GF-D8 (cell line): Measurements from ENCODE around the gene PAK4.
"Not testable (repeated sequence)": the region's sequence is repeated elsewhere in the genome, so short reads cannot be mapped to it uniquely, and the experiment has no call there.

Experiments
- DNase-seq: peaks from one replicate; lab custom pipeline; 2025; lab: John Stamatoyannopoulos, UW

PAK4 gene

DNA sequence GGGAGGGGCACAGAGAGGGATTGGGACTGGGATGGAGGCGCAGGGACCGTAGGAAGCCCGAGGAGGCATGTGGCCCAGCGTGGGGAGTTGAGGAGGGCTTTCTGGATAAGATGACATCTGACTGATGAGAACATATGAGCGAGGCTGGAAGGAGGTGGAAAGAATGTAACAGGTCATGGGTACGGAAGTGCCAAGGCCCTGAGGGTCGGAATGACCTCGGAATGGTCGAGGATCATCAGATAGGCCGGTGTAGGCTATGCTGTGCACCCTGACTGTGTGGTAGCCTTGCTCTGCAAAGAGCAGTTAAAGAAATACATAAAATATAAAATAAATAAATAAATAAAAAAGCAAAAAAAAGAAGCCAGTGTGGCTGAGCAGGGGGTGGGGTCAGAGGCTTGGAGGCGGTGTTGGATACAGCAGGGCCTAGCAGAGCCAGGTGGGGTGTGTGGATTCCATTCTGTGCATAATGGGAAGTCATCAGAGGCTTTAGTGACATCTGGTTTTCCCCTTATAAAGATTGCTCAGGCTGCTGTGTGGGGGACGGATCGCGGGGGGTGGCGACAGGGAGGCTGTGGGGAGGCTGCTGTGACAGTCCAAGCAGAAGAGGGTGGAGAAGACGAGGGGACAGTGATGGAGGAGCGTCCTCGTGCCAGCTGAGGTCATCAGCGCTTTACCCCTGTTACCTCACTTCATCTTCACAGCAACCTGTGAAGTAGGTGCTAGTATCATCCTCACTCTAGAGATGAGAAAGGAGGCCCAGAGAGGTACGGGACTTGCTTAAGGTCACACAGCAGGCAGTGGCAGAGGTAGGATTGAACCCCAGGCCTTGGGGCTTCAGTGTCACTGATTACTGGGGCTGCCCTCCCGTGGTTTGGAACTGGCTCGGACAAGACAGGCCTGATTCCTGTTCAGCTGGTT lies 5.0 kb downstream of the PAK4 start:
- no peak for DNase-seq

DNA sequence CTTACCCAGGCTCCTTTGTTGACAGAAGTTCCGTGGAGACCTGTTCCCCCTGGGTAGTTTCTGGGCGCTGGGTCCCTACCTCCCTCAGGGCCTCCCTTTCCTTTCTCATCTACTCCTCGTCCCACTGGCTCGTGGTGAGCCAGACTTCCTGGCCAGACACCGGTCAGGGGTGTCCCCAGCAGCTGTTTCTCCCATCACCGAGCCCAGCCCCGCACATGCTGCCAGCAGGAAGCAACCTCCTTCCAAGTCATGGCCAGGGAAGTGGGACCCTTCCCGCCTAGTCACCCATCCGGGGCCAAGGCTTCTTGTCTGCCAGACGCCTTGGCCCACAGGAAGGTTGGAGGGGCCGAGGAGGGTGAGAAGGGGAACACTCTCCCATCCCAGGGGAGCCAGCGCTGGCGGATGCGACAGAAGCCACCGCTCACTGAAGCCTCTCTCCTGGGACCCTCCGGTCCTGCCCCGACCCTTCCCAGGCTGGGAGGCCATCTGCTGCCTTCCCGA lies 5.7 kb downstream of the PAK4 start:
- DNase-seq, result no peak

DNA sequence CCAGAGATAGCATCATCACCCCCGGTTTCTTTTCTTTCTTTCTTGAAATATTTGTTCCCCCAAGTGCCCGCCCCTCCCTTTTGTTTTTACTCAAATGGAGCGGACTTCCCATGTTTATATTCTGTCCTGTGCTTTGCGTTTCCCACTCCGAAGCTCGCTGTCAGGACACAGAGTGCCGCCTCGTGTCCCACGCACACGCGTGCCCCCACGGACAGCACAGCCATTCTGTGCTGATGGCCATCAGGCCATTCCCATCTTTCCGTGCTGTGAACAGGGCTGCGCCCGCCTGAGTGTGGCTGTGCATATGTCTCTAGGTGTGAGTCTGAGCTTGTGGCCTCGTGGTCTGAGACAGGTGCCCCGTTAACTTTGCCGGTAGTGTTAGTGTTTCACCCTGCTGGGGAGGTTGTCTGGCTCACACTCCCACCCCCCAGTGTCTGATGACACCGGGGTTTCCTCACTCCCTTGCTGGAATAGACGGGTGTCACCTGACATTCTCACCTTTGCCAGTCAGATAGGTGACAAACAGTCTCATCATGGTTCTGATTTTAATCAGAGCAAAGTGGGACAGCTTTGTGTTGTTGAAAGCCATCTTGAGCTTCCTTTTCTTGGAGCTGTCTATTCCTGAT lies 6.9 kb downstream of the PAK4 start:
- no peak for DNase-seq

DNA sequence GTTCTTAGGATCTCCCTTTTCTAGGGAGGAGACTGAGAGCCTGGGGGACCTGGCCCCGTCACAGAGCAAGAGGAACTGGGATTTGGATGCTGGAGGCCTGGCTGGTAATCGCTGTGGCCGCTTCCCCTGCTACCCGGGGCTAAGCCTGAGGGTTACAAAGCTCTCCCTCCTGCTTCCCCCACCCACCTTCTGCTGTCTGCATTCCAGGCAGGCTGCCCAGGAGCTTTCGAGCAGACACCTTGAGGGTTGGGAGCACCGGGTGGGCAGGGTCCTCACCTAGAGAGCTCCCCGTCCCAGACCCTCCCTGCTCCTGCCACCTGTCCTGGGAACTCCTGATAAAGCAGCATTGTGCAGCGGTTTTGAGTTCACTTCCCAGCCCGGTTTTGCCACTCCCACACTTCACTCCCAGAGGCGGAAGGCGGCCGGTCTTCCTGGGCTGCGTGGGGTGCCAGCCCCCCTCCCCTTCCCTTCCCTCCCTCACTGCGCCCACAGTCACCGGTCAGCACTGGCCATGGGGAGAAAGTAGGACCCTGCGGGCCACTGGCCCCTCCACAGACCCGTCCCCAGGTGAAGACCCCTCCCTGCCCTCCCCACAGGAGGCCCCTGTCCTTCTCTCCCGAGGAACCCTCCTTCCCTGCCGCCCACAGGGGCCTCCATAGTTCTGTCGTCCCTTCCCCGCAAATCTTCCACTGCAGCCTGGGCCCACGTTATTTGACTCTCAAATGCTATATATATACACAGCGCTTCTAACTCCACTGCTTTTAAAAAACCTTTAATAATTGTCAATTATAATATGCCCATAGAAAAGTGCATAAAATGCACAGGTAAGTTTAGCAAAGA lies 8.1 kb downstream of the PAK4 start:
- DNase-seq, result no peak

- DNase-seq, result no peak
Measured at GRCh38 chr19:39135701-39136100, 10.1 kb downstream of the PAK4 start.

DNA sequence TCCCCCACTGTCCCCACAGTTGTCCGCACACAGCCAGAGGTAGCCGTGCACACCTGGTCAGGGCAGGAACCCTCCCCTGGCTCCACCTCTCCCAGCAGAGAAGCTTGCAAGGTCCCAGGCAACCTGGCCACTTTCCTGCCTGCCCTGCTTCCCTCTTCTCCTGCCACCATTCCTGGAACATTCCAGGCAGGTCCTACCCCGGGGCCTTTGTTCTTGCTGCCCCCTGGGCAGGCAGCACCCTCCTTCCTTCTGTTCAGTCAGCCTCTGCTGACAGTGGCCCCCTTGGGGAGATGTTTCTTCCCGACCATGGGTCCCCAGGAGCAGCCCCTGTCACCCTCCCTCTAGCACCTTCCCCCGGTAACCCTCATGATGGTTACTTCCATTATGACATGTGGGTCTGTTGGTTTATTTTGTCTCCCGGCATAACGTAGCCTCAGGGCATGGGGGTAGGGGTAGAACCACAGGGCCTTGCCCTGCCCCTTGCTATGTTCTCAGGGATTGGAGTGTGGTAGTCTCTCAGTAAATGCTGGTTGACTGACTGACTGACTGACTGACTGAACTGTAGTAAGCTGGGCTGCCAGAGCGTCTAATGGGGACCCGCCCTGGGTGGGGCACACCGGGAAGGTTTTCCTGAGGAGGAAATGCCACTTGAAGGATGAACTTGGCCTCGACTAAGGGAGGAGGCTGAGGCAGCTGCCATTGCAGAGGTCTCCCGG lies 10.8 kb downstream of the PAK4 start:
- DNase-seq, result no peak

DNA sequence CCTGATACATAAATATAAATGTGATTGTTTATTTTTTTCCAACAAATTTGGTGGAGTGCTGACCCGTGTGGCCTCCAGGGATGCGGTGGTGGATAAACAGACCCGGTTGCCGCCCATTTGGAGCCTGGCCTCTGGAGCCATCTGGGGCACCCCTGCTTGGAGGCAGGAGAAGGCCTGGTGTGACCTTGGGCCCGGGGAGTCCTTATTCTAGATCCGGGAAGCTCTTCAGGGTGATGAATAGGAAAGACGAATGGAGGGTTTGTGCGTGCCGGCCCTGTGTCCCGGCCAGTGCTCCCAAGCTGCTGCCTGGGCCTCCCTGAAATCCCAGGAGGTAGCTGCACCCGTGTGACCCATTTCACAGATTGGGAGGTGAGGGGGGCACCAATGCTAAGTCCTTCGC lies 11.5 kb downstream of the PAK4 start:
- no peak for DNase-seq

- no peak for DNase-seq
Measured at GRCh38 chr19:39138221-39139211, 12.9 kb downstream of the PAK4 start.

DNA sequence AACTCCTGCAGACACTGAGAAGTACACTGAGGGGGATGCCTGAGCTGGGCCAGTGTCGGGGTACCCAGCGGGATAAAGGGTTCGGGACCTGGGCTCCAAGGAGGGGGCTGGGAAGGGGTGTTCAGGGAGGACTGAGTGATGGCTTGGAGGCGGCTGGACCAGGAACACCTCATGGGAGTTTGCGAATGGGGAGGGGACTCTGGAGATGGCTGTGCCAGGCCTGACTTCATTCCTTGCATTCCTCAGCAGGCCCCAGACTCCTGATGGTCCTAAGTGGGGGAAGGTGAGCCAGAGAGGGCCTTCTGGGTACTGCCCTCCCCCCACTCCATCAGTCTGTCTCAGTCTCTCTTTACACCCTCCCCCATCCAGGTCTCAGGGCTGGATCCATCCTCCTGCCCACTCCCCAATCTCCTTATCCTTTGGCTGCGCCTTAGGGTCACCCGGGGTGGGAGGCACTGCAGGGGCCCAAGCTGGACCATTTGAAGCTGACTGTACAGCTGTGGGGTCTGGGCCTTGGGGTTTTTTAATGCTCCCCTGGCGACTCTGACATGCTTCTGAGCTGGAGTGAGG lies 13.8 kb downstream of the PAK4 start:
- no peak for DNase-seq

DNA sequence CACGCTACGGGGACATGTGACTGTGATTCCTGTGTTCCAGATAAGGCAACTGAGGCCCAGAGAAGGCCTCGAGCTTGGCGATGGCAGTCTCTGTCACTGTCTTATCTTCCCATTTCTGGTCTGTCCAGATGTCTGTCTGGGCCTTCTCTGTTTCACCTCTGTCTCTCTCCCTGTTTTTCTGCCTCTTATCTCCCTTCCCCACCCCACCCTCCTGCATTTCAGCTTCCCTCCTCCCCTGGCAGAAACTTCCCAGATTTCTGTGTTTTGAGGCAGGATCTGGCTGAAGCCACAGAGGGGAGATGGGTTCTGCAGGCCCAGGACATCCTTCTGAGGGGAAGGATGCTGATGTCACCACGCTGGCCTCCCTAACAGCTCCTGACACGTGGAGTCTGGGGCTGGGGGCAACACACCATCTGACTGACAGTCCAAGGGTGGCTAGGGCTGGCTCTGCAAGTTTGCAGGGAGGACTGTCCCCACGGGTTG lies 14.4 kb downstream of the PAK4 start:
- DNase-seq, result no peak

GRCh38 chr19:39140594-39140993 lies 15.0 kb downstream of the PAK4 start:
- DNase-seq, result no peak

DNA sequence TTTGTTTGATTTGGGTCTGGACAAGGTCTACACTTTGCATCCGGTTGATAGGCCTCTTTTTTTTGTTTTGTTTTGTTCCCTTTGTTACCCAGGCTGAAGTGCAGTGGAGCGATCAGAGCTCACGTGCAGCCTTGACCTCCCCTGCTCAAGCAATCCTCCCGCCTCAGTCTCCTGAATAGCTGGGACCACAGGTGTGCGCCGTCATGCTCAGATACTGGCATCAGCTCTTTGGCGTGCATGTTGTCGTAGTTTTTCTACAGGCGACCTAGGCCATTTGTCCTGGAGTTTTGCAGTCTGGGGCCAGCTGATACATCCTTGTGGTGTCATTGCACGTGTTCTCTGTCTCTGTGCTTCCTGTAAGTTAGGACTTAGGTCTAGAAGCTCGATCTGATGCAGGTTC lies 16.3 kb downstream of the PAK4 start:
- DNase-seq, result no peak

DNA sequence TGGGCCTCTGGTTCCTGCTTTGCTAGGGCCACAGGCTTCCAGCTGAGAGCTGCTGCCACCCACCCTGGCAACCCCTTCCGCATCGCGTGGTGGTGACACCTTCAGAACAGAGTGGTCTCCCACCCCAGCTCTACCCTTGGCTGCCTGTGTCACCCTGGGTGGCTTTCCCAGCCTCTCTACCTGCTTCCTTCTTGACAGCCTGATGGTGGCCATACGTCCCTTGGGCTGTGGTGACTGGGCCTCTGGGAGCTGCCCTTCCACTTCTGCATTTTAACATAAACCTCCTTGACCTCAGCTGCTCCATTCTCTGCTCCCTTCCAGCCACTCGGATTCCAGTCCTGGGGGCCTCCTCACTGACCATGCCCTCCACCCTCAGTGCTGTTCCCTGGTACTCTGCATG lies 17.0 kb downstream of the PAK4 start:
- no peak for DNase-seq

- not testable (repeated sequence) for DNase-seq
Measured at GRCh38 chr19:39143757-39144289, 18.2 kb downstream of the PAK4 start.

GRCh38 chr19:39144290-39145071 lies 18.9 kb downstream of the PAK4 start:
- no peak for DNase-seq

- DNase-seq, result no peak
Measured at GRCh38 chr19:39145180-39145953, 19.8 kb downstream of the PAK4 start.

DNA sequence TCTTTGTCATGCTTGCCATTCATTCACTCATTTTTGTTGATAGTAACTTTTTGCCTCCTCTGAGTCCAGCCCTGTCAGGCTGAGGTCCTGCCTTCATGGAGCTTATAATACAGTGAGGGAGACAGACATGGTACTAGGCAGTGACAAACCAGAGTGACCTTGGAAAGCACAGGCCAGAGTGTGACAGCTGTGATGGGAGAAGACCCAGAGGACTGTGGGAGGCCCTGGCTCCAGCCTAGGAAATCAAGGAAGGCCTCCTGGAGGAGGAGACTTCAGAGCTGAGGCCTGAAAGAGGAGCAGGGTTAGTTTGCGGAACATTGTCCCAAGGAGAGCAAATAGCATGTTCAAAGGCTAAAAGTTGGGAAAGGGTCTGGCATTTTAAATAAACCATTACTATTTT lies 20.5 kb downstream of the PAK4 start:
- no peak for DNase-seq
